WTC11 (cell line): ENCODE results near the gene SPAG8.

Experiments used
- CDX4 ChIP-seq: fragments of 250-450 bp; sonication (Bioruptor Pico); IDR thresholded peaks from 2 replicates; pipeline ENCODE4 v1.9.0; 2021; ENCODE audit warnings: moderate library complexity, mild to moderate bottlenecking, inconsistent platforms, borderline replicate concordance
- CTCF ChIP-seq: fragments of 200-600 bp; IDR thresholded peaks from 2 replicates; pipeline ENCODE4 v1.8.0; 2022; ENCODE audit warnings: antibody characterized with exemption
- EMX1 ChIP-seq: fragments of 250-450 bp; sonication (Bioruptor Pico); IDR thresholded peaks from 2 replicates; pipeline ENCODE4 v1.8.0; 2021; ENCODE audit warnings: mild to moderate bottlenecking
- ETV6 ChIP-seq: sonication (generic); formaldehyde crosslinking; IDR thresholded peaks from 2 replicates; pipeline ENCODE4 v1.8.1; 2022; ENCODE audit warnings: mild to moderate bottlenecking, missing genetic modification reagents
- IRF2 ChIP-seq: sonication (generic); formaldehyde crosslinking; IDR thresholded peaks from 2 replicates; pipeline ENCODE4 v1.8.0; 2022; ENCODE audit warnings: low read depth, missing genetic modification reagents, borderline replicate concordance
- NR1H2 ChIP-seq: sonication (generic); formaldehyde crosslinking; IDR thresholded peaks from 2 replicates; pipeline ENCODE4 v1.9.0; 2021; ENCODE audit warnings: mild to moderate bottlenecking, moderate library complexity, missing genetic modification reagents
- TCF7 ChIP-seq: sonication (generic); formaldehyde crosslinking; IDR thresholded peaks from 2 replicates; pipeline ENCODE4 v1.8.0; 2022; ENCODE audit warnings: mild to moderate bottlenecking, low read depth, missing genetic modification reagents, moderate library complexity
- USF2 ChIP-seq: sonication (generic); formaldehyde crosslinking; IDR thresholded peaks from 2 replicates; pipeline ENCODE4 v1.8.1; 2023; ENCODE audit warnings: mild to moderate bottlenecking, missing genetic modification reagents, moderate library complexity
- ZNF232 ChIP-seq: sonication (generic); formaldehyde crosslinking; IDR thresholded peaks from 2 replicates; pipeline ENCODE4 v1.8.0; 2022; ENCODE audit warnings: mild to moderate bottlenecking, missing genetic modification reagents
- ZNF425 ChIP-seq: fragments of 250-450 bp; sonication (Bioruptor Pico); conservative IDR thresholded peaks from 2 replicates; pipeline ENCODE4 v1.9.0; 2021; ENCODE audit warnings: mild to moderate bottlenecking

GRCh38 chr9:35834260-35835215, 22.5 kb upstream of the SPAG8 start:
- no peak for TF ChIP-seq CTCF
- TF ChIP-seq IRF2, result no peak
- no peak for TF ChIP-seq USF2
- TF ChIP-seq EMX1 (CRISPR knock-in tag), result no peak
- no peak for TF ChIP-seq CDX4 (CRISPR knock-in tag)
- no peak for TF ChIP-seq ZNF425
- no peak for TF ChIP-seq NR1H2 (CRISPR knock-in tag)
- TF ChIP-seq ZNF232 (CRISPR knock-in tag), result no peak
- no peak for TF ChIP-seq TCF7 (CRISPR knock-in tag)
- no peak for TF ChIP-seq ETV6
